HG03103 (cell line): Measurements from ENCODE around the gene ATP2A2.

Experiments used
- ATAC-seq: cut with Tn5 transposase; IDR thresholded peaks from one replicate; pipeline ENCODE4 v1.9.1; 2021; ENCODE audit warnings: low read depth; ENCODE audit not compliant: unreplicated experiment

ATP2A2 gene

GRCh38 chr12:110287986-110288385 lies 6.9 kb downstream of the ATP2A2 start:
- ATAC-seq: no peak

- no peak for ATAC-seq
Observed at GRCh38 chr12:110289044-110289710, 8.1 kb downstream of the ATP2A2 start.

GRCh38 chr12:110289711-110290078 lies 8.6 kb downstream of the ATP2A2 start:
- no peak for ATAC-seq

- no peak for ATAC-seq
Observed at GRCh38 chr12:110301065-110301806, 20.2 kb downstream of the ATP2A2 start.

- no peak for ATAC-seq
Observed at GRCh38 chr12:110304061-110304551, 23.1 kb downstream of the ATP2A2 start.

GRCh38 chr12:110307372-110307771 lies 26.3 kb downstream of the ATP2A2 start:
- no peak for ATAC-seq

- no peak for ATAC-seq
Observed at GRCh38 chr12:110310763-110311162, 29.7 kb downstream of the ATP2A2 start.

GRCh38 chr12:110311903-110312302 lies 30.9 kb downstream of the ATP2A2 start:
- no peak for ATAC-seq

GRCh38 chr12:110312581-110313360 lies 31.7 kb downstream of the ATP2A2 start:
- ATAC-seq: no peak

- ATAC-seq: no peak
Observed at GRCh38 chr12:110314308-110314707, 33.3 kb downstream of the ATP2A2 start.

- ATAC-seq: no peak
Observed at GRCh38 chr12:110316861-110317260, 35.8 kb downstream of the ATP2A2 start.

- ATAC-seq: no peak
Observed at GRCh38 chr12:110317911-110318310, 36.9 kb downstream of the ATP2A2 start.

- ATAC-seq: no peak
Observed at GRCh38 chr12:110320550-110320949, 39.5 kb downstream of the ATP2A2 start.

- no peak for ATAC-seq
Observed at GRCh38 chr12:110329710-110330109, 48.7 kb downstream of the ATP2A2 start.

- no peak for ATAC-seq
Observed at GRCh38 chr12:110330124-110330523, 49.1 kb downstream of the ATP2A2 start.

- no peak for ATAC-seq
Observed at GRCh38 chr12:110330544-110330943, 49.5 kb downstream of the ATP2A2 start.

- no peak for ATAC-seq
Observed at GRCh38 chr12:110333201-110333600, 52.2 kb downstream of the ATP2A2 start.

GRCh38 chr12:110335481-110336045 lies 54.5 kb downstream of the ATP2A2 start:
- no peak for ATAC-seq

- ATAC-seq: no peak
Observed at GRCh38 chr12:110337912-110338710, 57.1 kb downstream of the ATP2A2 start.

GRCh38 chr12:110338754-110339153 lies 57.7 kb downstream of the ATP2A2 start:
- ATAC-seq: no peak
